HTR-8/SVneo (cell line): ENCODE measurements around the gene PYGO2.
A peak's percentile ranks its signal among the peaks of the same experiment; 100 is the strongest.

Source experiments
- DNase-seq: peaks from one replicate; pipeline ENCODE4 v3.0.0; 2011; ENCODE audit warnings: low spot score, mixed read lengths; ENCODE audit not compliant: insufficient read length
- FAIRE-seq: peaks from 2 replicates; lab custom pipeline; 2011; peaks lifted over from hg19 to GRCh38; lab: Jason Lieb, UNC

The PYGO2 gene, protein sequence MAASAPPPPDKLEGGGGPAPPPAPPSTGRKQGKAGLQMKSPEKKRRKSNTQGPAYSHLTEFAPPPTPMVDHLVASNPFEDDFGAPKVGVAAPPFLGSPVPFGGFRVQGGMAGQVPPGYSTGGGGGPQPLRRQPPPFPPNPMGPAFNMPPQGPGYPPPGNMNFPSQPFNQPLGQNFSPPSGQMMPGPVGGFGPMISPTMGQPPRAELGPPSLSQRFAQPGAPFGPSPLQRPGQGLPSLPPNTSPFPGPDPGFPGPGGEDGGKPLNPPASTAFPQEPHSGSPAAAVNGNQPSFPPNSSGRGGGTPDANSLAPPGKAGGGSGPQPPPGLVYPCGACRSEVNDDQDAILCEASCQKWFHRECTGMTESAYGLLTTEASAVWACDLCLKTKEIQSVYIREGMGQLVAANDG

DNA sequence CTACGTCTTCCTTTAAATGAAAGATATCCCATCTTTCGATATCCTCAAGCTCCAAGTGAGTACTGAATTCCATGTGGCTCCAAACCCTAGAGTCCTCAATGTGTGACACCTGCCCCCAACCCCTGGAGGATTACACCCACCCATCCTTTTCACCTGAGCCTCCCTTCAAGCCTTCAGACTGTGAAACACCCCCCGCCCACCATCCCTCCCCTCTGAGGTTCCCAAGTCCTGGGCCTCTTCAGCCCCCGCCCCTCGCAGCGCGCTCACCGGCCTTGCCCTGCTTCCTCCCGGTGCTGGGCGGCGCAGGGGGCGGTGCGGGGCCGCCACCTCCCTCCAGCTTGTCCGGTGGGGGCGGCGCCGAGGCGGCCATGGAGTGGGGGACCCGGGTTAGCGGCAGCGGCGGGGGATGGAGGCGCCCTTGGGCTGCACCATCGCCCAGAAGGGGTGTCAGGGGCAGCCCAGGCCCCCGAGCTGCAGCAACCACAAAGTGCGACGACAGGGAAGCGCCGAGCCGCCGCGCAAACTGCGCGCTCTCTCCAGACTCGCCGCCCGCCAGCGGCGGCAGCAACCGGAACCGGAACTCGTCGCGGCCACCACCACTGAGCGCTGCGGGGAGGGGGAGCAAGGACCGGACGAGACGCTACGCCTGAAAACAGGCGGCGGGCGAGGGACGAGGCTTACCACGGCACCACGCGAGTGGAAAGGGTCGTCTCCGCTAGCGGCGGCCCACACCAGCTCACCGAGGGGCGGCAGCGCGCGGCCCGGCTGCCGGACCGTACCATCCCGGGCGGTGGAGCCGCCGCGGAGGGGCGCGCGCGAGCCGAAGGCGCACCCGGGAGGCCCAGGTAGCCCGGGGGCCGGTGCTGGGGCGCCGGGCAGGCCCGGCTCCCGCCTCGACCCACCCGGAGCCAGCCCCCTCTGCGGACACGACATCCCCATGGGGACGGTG is at the start of gene PYGO2:
TSS of gene PYGO2 (minus strand) at position 576 of the 949 bp plus-strand sequence. CDS start at position 370, 206 bp downstream.
- peak; percentile 64 for DNase-seq
- FAIRE-seq = peak; percentile 13

DNA sequence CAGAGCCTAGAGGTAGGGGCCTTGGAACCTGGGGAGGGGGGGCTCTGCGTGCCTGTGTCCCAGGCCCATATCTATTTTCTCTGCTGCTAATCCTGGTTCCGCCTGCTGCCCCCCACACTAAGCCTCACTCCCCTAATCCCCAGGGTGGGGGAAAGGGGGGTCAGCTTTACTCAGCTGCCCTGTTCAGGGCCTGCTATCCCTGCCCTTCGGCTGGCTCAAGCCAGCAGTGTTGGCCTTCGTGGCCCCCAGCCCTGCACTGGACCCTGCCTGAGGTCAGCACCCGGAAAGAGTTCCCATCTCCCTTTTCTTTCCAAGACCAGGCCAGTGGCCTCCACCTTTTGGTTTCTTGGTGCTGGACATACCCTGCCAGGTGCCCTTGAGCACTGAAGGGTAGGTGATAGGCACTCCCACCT is 49.4 kb upstream of the PYGO2 start:
- FAIRE-seq = no peak
- DNase-seq = no peak

DNA sequence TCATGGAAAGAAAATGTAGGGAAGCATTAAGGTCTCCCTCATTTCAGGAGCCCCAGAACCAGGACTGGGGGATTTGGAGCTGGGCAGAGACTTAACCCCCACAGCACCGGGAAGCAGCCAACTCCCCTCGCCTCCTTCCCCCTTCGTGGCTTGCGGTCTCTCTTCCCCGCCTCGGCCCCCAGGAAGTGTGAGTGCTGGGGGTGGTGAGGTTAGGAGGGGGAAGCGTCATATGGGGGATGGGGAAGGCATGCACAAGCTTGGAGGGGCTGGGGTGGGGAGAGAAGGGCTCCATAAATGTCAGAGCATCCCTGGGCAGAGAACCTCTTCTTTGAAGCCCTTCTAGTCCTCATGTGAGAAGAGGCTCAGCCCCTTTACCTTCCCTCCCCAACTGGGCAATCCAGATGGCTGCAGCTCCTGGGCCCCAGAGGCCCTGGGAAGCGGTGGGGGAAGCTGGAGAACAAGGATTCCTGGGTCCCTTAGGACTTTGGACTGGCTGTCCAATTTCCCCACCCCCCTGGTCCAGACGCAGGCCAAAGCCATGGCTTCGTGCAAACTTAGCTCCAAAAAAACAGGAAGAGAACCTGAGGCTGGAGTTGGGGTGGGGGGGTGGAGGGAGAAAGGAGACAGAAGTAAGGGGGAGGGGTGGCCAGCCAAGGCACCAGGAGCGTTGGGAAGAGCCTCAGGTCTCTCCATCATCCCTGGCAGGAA is 48.8 kb upstream of the PYGO2 start:
- DNase-seq (no peak), FAIRE-seq (no peak)

DNA sequence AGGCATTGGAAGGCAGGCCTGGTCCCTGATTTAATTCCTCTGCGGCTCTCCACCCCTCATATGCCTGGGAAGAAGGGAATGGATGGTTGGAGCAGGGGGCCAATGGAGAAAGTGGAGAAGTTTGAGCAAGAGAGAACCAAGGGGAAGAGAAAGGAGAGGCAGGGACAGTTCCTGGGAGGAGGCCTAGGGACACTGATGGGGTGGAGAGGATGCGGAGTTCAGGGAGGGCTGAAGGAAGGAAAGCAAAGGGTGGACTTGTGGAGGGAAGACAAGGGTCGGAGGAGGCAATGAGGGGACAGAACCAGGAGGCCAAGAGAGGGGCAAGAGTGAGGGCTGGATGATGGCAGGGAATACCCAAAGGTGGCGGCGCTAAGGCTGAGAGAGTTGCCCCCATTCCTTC is 48.2 kb upstream of the PYGO2 start:
- FAIRE-seq (no peak), DNase-seq (no peak)

DNA sequence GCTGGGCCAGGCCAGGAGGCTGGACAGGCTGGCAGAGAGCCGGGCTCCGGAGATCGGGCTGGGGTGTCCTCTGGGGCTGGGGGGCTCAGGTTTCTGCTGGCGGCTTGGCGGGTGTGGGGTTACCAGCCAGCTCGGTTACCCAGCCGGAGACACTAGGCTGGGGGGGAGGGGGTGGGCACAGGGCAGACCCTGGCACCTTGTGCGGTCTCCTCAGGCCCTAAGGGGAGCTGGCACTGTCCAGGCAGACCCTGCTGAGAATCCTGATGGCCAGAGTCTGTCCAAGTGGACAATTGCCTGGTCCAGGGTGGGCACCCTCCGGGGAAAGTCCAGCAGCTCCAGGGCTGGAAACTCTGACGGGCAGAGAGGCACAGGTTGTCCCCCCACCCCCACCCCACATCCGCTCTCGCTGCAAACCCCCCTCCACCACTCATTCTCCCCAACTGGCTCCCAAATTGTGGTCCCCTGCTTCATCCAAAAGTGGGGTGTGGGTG is 47.7 kb upstream of the PYGO2 start:
- DNase-seq (no peak), FAIRE-seq (no peak)

DNA sequence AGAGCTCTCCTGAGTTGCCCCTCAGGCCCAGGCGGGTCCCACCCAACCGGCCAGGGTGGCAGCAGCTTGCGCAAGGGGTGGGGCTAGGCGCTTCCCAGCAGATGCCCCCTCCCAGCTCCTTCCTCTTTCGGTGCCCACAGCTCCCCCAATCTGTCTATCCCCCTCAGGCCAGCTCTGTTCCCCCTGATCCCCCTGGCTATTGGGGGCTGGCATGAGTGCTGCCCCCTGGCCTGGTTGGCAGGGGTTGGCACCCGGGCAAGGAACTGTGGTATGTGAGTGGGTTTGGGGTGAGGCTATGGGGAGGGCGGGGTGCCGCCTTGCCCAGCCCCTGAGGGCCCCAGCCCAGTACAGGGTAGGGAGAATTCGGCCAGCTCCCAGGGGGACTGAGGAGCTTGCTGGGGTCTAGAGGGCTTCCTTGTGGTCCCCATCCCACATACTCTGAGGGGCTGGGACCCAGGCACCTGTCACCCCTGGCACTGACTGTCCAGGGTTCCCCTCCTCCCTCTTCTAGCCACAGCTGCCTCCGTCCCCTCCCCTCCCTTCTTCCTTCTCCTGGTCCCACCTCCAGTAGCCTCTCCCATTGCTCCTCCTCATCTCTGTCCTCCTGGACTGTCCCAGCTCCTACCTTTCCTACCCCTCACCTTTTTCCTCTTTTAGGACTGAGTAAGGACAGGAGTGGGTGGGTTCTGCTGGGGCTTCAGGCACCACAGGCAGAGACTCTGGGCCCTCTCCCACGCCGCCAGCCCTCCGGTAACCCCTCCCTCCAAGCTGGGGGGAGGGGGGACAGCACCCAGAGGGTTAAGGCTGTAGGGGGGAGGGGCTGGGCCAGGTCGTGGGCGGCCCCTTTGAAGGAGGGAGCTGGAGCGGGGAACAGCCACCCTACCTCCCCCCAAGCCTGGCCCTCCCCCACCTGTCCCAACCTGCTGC is 46.7 kb upstream of the PYGO2 start:
- DNase-seq (no peak), FAIRE-seq (no peak)

DNA sequence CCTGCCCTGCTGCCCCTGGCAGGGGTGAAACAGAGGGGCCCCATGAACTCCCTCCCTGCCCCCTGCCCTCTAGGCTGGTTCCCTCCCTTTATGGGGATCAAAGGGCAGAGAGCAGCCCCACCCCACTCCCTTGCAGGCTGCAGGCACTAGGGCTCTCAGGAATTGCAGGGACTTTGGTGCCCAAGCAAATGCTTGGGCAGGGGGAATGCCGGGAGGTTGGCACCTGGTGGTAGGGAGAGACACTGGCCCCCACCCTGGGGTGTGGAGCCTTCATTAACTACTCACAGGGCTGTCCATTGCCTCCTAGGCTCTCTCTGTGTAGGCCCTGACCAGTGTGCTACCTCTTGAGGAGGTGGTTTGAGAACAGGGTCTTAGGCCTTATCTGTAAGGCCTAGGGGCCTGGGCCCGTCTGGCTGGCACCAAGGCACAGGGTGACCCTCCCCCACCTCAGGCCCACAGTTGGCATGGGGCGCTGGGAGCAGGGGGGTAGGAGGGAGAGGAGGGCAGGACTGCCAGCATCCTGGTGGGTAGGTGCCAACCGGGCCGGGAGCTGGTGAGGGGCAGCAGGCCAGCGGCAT is 45.8 kb upstream of the PYGO2 start:
- DNase-seq (no peak), FAIRE-seq (no peak)

DNA sequence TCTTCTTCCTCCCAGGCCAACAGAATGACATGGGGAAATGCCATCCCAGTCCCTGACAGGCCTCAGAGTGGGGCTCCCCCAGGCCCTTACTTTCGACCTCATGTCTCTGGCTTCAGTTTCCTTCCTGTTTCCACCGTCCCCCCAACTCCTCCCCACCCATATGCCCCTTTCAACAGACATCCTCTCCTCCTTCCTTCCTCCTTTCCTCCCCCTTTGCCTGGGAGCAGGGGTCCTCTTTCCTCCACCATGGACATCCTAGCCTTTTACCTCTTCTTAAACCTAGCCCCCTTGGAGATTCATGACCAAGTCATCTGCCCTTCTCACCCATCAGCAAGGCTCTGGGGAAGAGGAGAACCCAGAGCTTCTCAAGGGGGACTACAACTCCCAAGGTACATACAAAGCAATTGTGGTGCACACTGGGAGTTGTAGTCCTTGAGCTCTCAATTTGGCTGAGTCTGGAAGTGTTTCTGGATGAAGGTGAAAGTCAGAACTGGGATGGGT is 45.1 kb upstream of the PYGO2 start:
- no peak for DNase-seq
- FAIRE-seq = no peak

DNA sequence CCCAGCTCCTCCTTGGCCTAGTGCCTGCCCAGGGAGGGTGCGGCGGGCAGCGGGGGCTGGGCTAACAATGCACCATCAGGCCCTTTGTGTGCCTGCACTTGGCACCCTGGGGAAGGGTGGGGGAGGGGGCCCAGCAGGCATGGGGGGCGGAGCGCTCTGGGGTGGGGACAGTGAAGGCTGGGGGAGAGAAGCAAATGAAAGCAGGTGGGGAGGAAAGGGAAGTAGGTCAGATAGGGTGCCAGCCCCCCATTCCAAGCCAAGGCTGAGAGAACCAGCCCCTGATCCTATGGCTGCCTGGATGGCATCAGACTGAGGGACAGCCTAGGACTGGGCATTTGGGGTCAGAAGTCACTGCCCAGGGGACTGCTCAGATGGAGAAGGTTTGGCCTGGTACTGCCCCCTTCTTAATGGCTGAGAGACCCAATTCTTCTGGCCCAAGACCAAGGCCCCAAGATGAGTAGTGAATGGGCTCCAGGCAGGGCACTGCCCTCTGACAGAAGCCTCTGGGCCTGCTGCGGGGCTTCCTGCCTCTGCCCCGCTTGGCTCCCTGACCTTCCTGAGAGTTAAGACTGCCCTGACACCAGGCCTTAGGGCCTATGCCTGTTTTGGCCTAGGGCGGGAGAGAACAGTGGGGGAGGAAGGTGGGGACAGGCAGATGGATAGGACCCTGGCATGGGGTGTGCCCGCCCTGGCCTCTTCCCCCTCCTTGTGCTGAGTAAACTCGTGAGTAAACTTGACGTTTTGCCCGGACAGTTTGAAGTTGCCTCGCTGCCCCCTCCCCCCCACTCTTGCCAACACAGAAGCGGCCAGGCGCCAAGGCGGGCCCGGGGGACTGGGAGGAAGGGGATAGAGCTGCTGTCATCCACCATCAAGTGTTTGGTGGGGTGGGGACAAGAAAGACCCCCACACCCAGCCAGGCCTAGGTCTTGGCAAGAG is 43.8 kb upstream of the PYGO2 start:
- FAIRE-seq = no peak
- no peak for DNase-seq

DNA sequence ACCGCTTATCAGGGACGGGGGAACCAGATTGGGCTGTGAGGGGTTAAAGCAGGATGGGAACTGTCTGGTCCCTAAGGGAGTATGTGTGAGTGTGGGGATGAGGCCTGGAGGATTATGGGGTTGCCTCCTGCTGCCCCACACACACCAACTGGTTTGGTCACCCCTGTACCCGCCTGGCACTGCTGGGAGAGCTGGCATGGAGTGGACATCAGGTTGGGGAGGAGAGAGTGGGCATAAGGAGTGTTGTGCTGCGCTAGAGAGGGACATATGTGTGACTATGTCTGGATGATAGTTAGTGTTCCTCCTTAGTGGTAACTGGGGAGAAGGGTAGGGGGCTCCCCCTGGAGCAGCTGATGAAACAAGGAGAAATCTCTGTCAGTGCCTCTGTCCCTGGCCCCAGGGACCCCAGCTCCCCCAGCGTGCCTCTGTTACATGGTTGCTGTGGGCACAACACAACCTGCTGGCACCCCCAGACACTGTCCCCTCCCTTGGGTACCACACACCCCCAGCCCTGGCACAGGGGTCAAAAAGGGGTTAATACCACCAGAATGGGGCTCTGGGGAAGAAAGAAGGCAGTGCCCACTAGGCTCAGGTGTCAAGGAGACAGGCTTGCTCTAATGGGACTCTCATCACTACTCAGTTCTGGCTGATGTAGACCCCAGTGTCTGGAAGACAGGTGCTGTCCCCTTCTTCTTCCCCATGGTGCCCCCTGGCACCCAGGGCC is 42.9 kb upstream of the PYGO2 start:
- DNase-seq (no peak), FAIRE-seq (no peak)

DNA sequence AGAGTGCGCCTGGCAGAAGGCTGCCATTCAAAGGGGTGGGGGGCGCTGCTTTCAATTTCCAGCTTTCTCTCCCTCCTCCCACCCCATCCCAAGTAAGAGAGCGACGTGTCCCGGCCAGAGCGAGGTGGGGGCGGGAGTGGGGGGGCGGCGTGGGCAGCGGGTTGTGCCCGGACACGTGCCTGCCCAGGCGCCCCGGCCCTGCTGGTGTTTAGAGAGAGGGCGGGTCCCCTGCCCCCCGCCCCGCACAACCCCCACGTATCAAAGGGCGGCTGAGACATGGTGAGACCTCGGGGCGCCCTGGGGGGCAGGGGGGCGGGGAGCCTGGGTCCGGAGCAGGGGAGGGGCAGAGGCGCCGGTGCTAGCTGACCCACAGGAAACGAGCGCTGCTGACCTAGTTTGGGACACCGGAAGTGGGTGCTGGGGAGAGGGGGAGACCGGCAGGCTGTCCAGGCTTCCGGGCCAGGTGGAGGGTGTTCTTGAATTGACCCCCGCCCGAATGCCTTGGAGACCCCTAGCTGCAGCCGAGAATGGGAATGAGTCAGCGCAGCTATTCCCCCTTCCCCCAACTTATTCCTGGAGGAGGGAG is 42.3 kb upstream of the PYGO2 start:
- FAIRE-seq = no peak
- peak; percentile 55 for DNase-seq

DNA sequence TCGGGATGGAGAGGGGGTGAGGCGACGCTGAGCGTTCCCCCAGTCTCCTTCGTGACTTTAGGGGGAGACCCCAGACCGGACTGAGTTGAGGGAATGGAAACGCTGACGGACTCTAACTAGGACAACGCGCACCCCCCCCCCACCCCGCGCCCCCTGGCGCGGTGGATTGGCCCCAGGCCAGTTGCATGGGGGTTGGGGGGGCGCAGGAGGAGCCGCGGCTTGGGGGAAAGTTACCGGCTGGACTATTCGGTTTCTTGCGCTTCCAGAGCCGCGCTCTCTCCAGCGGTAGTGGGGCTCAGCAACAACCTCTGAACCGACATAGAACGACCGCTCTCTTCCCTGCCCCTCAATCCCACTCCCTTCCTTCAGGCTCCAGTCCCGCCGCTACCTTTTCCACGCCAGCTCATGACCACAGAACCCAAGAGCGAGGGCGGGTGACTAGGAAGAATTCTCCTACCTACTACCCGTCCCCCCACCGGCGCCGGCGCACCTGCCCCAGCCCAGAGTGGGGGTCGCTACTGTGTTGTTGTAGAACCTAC is 41.7 kb upstream of the PYGO2 start:
- DNase-seq (no peak), FAIRE-seq (no peak)

DNA sequence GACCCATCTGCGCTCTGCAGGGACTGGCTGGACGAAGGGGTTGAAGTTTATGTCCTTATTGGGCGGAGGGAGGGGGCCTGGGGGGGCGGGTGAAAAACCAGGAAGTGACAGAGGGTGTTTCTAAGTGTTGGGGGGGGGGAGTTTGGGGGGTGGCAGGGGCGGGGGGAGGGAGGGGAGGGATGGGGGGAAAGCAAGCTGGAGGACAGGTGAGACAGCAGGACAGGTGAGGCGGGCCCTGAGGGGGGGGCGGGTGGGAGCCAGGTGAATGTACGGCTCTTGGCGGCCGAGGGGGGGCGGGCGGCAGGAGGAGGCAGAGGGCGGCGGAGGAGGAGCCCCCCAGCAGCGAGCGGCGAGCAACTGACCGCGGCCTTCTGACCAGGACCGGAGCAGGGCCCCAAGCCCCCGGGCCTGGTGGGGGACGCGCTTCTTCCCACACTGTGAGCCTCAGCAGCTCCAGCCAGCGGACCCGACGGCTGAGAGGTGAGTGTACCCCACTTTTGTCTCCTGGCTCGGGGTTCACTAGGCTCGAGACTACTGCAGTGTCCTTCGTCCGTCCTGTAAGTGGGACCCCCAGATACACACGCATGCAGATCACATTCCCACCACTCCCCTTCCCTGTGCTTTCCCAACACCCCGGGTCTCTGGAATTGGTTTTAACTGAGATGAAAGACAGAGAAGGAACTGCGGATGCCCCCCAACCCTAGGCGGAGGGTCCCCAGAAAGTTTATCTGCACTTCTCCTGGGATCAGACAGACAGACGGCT is 41.1 kb upstream of the PYGO2 start, which contains the start of gene ZBTB7B:
TSS of gene ZBTB7B (plus strand) at position 339 of the 763 bp plus-strand sequence. CDS start 11,859 bp downstream, outside the sequence.
- FAIRE-seq (no peak), DNase-seq (no peak)

DNA sequence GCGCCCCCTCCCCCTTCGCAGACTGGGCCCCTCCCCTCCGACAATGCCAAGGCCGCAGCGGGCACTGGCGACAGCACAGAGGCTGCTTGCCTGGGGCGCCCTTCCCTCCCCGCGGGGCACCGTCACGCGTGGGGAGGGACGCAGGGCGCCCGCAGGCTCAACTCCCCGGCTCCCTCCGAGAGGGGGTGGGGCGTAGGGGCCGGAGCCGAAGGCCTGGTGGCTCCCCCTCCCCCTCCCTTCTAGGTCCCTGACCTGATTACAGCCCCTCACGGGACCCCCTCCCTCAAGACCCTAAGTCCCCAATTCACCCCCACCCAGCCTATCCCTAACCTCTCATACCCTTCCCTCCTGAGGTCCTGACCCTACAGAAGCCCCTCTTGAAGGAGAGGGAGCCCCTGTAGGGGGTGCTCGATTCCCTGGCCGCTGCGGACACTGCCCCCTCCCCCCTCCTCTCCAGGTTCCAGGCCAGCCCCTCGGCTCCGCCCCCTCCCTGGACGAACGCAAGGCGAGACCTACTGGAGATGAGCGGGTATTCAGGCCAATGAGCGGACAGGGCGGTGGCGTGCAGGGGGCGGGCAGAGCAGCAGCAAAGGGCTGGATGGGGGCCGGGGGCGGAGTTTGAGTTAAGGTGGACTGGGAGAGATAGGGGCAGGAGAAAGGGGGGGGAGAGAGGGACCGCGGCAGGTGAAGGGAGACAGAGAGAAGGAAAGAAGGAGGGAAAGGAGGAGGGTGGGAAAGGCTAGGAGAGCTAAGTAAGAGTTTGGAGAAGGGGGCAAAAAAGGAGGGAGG is 40.3 kb upstream of the PYGO2 start:
- no peak for FAIRE-seq
- DNase-seq = peak; percentile 96

DNA sequence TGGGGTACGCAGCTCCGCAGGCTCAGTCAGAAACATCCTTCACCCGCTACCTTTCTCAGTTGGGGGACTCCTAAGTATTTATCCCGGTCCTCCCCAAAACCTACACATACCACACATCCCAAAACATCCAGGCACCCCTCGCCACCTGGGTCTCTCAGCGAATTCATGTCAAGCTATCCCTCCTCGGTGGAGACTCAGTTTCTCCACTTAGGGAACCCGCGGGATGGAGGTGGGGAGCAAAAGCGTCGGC is 39.8 kb upstream of the PYGO2 start:
- DNase-seq (peak; percentile 38), FAIRE-seq (no peak)
